ENCODE measurements around the gene WNT4.
A peak's percentile ranks its signal among the peaks of the same experiment; 100 is the strongest.

WNT4 gene

GRCh38 chr1:22176258-22176657, 33.4 kb upstream of the WNT4 start:
- Histone ChIP-seq H3K4me1 (ENCODE audit: low read length) (peaks cover 72% of the 10 kb centered on the region), H3K79me2 (ENCODE audit: low read length) (no peaks in the 10 kb centered on the region), H3K27ac (ENCODE audit: low read length) (peak overlapping the region; percentile 99), H3K4me3 (ENCODE audit: low read length) (peak overlapping the region; percentile 75), H3K27me3 (ENCODE audit: low read depth, low read length) (no peaks in the 10 kb centered on the region), H3K4me2 (ENCODE audit: low read length) (peak overlapping the region; percentile 88), H3K36me3 (replicated peaks; ENCODE audit: low read depth, low read length) (peaks cover 16% of the 10 kb centered on the region), H2AFZ (ENCODE audit: low read depth, low read length) (no peak overlapping the region), H3K9ac (ENCODE audit: low read length) (peak overlapping the region; percentile 99), H4K20me1 (ENCODE audit: insufficient read depth, low read length) (no peaks in the 10 kb centered on the region), H3K9me3 (ENCODE audit: insufficient read depth, low read length) (peaks cover 11% of the 10 kb centered on the region; the same call in 1 of the 2 replicates)
- TF ChIP-seq CTCF (IDR thresholded peaks at IDR 0.05; ENCODE audit: low read depth, low read length) (no peak), EZH2phosphoT487 (IDR thresholded peaks at IDR 0.05; ENCODE audit: low read depth) (no peak)

GRCh38 chr1:22174446-22175220, 31.7 kb upstream of the WNT4 start:
- H3K79me2 ChIP-seq (ENCODE audit: low read length): no peaks in the 10 kb centered on the region
- H2AFZ ChIP-seq (ENCODE audit: low read depth, low read length): peak overlapping the region; percentile 63; the same call in 1 of the 2 replicates
- TF ChIP-seq EZH2phosphoT487 (IDR thresholded peaks at IDR 0.05; ENCODE audit: low read depth) (no peak), CTCF (IDR thresholded peaks at IDR 0.05; ENCODE audit: low read depth, low read length) (no peak)
- peak overlapping the region; percentile 63; the same call in 1 of the 2 replicates for H3K4me2 ChIP-seq (ENCODE audit: low read length)
- H3K9ac ChIP-seq (ENCODE audit: low read length): peak overlapping the region; percentile 80; the same call in 1 of the 2 replicates
- peaks cover 8% of the 10 kb centered on the region; the same call in 1 of the 2 replicates for H3K9me3 ChIP-seq (ENCODE audit: insufficient read depth, low read length)
- no peaks in the 10 kb centered on the region for H3K27me3 ChIP-seq (ENCODE audit: low read depth, low read length)
- no peaks in the 10 kb centered on the region for H4K20me1 ChIP-seq (ENCODE audit: insufficient read depth, low read length)
- no peak overlapping the region for H3K4me3 ChIP-seq (ENCODE audit: low read length)
- H3K4me1 ChIP-seq (ENCODE audit: low read length): peaks cover 56% of the 10 kb centered on the region
- peak overlapping the region; percentile 99 for H3K27ac ChIP-seq (ENCODE audit: low read length)
- peaks cover 10% of the 10 kb centered on the region for H3K36me3 ChIP-seq (replicated peaks; ENCODE audit: low read depth, low read length)

DNA sequence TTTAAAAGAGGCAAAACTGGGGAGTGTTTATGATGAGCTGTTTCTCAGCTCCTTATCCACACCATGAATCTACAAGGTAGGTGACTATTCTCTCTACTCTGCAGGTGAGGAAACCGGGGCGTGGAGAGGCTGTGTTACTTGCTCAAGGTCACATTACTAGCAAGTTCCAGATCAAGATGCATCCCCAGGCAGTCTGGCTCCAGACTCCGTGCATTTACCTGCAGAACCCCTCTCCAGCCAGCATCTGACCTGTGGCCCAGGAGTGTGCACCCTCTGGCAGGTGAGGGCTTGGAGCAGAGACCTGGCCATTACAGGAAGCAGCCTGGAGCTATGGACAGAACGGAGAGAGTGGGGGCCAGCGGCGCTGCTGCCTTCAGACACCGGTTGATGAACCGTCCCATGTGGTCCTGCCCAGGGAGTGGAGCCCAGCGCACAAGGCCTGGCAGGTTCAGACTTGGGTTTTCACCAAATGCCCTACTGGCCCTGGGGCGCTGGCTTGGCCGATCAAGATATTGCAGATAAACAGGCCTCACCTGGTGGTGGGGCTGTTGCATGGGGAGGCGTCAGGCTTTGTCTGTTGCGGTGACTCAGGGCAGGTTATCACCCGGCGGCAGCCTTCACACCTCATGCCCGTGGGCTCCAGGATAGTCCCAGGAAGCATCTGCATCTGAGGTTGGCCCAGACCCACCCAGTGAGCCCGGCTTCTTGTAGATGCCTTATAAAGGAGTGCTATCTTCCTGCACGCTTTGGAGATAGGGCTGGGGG, 29.2 kb upstream of the WNT4 start:
- H3K27me3 ChIP-seq (ENCODE audit: low read depth, low read length): no peaks in the 10 kb centered on the region
- H3K36me3 ChIP-seq (replicated peaks; ENCODE audit: low read depth, low read length): no peaks in the 10 kb centered on the region
- TF ChIP-seq CTCF (IDR thresholded peaks at IDR 0.05; ENCODE audit: low read depth, low read length) (no peak), EZH2phosphoT487 (IDR thresholded peaks at IDR 0.05; ENCODE audit: low read depth) (no peak)

DNA sequence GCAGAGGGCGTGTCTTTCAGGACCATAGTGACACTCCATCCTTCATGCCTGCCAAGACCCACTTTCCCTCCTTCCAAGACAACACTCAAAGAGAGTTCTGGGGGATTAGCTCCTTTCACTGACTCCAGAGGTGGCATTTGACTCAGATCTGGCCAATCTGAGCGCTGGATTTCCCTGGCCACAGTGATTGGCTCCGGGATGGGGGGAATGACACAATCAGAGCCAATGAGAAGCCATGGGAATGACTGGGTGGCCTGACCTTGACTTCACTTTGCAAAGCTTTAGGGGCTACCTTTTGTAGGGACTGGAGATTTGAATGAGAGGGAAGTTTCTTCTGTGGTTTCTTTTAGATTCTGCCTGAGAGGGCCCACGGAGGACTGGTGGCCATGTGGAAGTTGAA, 26.9 kb upstream of the WNT4 start:
- no peak overlapping the region for H3K4me3 ChIP-seq (ENCODE audit: low read length)
- no peak for TF ChIP-seq CTCF (IDR thresholded peaks at IDR 0.05; ENCODE audit: low read depth, low read length)
- TF ChIP-seq EZH2phosphoT487 (IDR thresholded peaks at IDR 0.05; ENCODE audit: low read depth): no peak
- no peak overlapping the region for H3K27ac ChIP-seq (ENCODE audit: low read length)
- H3K4me2 ChIP-seq (ENCODE audit: low read length): no peak overlapping the region
- no peaks in the 10 kb centered on the region for H3K36me3 ChIP-seq (replicated peaks; ENCODE audit: low read depth, low read length)
- H3K9ac ChIP-seq (ENCODE audit: low read length): no peak overlapping the region
- H3K9me3 ChIP-seq (ENCODE audit: insufficient read depth, low read length): no peaks in the 10 kb centered on the region
- H3K27me3 ChIP-seq (ENCODE audit: low read depth, low read length): no peaks in the 10 kb centered on the region
- H3K79me2 ChIP-seq (ENCODE audit: low read length): no peaks in the 10 kb centered on the region
- no peak overlapping the region for H2AFZ ChIP-seq (ENCODE audit: low read depth, low read length)
- peaks cover 39% of the 10 kb centered on the region for H3K4me1 ChIP-seq (ENCODE audit: low read length)
- H4K20me1 ChIP-seq (ENCODE audit: insufficient read depth, low read length): no peaks in the 10 kb centered on the region

More for the DNA sequence above, 29.2 kb upstream of the WNT4 start:
- Histone ChIP-seq H3K4me1 (ENCODE audit: low read length) (peaks cover 37% of the 10 kb centered on the region), H2AFZ (ENCODE audit: low read depth, low read length) (no peak overlapping the region), H3K27ac (ENCODE audit: low read length) (no peak overlapping the region), H3K79me2 (ENCODE audit: low read length) (no peaks in the 10 kb centered on the region), H3K4me2 (ENCODE audit: low read length) (no peak overlapping the region), H3K9ac (ENCODE audit: low read length) (no peak overlapping the region), H4K20me1 (ENCODE audit: insufficient read depth, low read length) (no peaks in the 10 kb centered on the region), H3K9me3 (ENCODE audit: insufficient read depth, low read length) (no peaks in the 10 kb centered on the region), H3K4me3 (ENCODE audit: low read length) (no peak overlapping the region)
